GM12878 (cell line): Measurements from ENCODE around the gene GALNT11. TPM values are rescaled to one million over a fixed set of nuclear protein-coding genes. Genes with fewer than 3 reads are reported as not detected.

Source experiments
- ATAC-seq: fragments of 200-7000 bp; cut with Tn5 transposase; 3 replicates; pipeline ENCODE4 v1.9.1; 2020; ENCODE audit warnings: mild to moderate bottlenecking, moderate library complexity
- BruUV-seq: library from RNA; stranded (reverse); fragments of 400-500 nt; replicated peaks from 2 replicates; lab custom pipeline; 2021; lab: Mats Ljungman, UMichigan
- CTCF ChIA-PET: fragments of 300-600 bp; sonication (Branson Sonifier 250); formaldehyde crosslinking; extraction: SDS; loops from one replicate; lab custom pipeline; 2021; ENCODE audit warnings: inconsistent platforms; lab: Yijun Ruan, JAX
- POLR2A ChIA-PET: fragments of 350-600 bp; formaldehyde crosslinking; extraction: SDS; loops from one replicate; lab custom pipeline; 2021; ENCODE audit warnings: inconsistent platforms; lab: Charles Lee
- RAD21 ChIA-PET: fragments of 300-600 bp; sonication (Branson Sonifier 250); formaldehyde crosslinking; loops from one replicate; lab custom pipeline; 2023; ENCODE audit warnings: antibody characterized with exemption; ENCODE audit not compliant: unreplicated experiment; lab: Charles Lee
- SMC1A ChIA-PET: fragments of 300-600 bp; sonication (Branson Sonifier 250); formaldehyde crosslinking; loops from one replicate; lab custom pipeline; 2023; ENCODE audit not compliant: unreplicated experiment, uncharacterized antibody; lab: Charles Lee
- DNase-seq: peaks from one replicate; pipeline ENCODE4 v3.0.0-alpha.2; 2011; ENCODE audit warnings: low read depth, low spot score
- FAIRE-seq: peaks from 3 replicates; lab custom pipeline; 2011; peaks lifted over from hg19 to GRCh38; lab: Jason Lieb, UNC
- H2AFZ ChIP-seq: 2 replicates; pipeline ENCODE4 v1.6.0; 2011; ENCODE audit warnings: low read depth, low read length, control low read depth; ENCODE audit not compliant: control insufficient read depth
- H3K27ac ChIP-seq: 2 replicates; pipeline ENCODE4 v1.5.1; 2011; ENCODE audit warnings: control low read depth; ENCODE audit not compliant: control insufficient read depth, insufficient read depth
- H3K27me3 ChIP-seq, 2 experiments: replicated peaks in 1 of 2; 2 replicates each; pipeline versions ENCODE4 v1.6.0 to v1.6.1; 2011; ENCODE audit warnings: low read length in 1 of 2; ENCODE audit not compliant: control insufficient read depth in 2 of 2, insufficient read depth in 2 of 2
- H3K36me3 ChIP-seq, 2 experiments: 2 replicates each; pipeline ENCODE4 v1.5.1; 2011; ENCODE audit warnings: low read length in 1 of 2; ENCODE audit not compliant: control insufficient read depth in 2 of 2, insufficient read depth in 2 of 2
- H3K4me1 ChIP-seq: 2 replicates; pipeline ENCODE4 v1.6.1; 2011; ENCODE audit warnings: mild to moderate bottlenecking, low read length, moderate library complexity, mixed read lengths; ENCODE audit not compliant: control insufficient read depth, insufficient read depth
- H3K4me2 ChIP-seq: 2 replicates; pipeline ENCODE4 v1.6.0; 2011; ENCODE audit warnings: control low read depth; ENCODE audit not compliant: control insufficient read depth, insufficient read depth
- H3K4me3 ChIP-seq: fragments of 200-600 bp; sonication (generic); 2 replicates; pipeline ENCODE4 v1.5.1; 2016
- H3K79me2 ChIP-seq: 2 replicates; pipeline ENCODE4 v1.6.0; 2011; ENCODE audit warnings: low read length; ENCODE audit not compliant: control insufficient read depth, insufficient read depth
- H3K9ac ChIP-seq: 2 replicates; pipeline ENCODE4 v1.8.0; 2011; ENCODE audit warnings: low read length, control low read depth, mixed read lengths; ENCODE audit not compliant: control insufficient read depth, insufficient read depth
- H3K9me3 ChIP-seq: replicated peaks from 3 replicates; pipeline ENCODE4 v1.5.1; 2011; ENCODE audit warnings: mild to moderate bottlenecking, low read length; ENCODE audit not compliant: control insufficient read depth, insufficient read depth
- H4K20me1 ChIP-seq: 2 replicates; pipeline ENCODE4 v1.6.0; 2011; ENCODE audit not compliant: control insufficient read depth, insufficient read depth
- EED ChIP-seq: sonication (generic); IDR thresholded peaks from 2 replicates; pipeline ENCODE4 v1.6.1; 2016; ENCODE audit warnings: antibody characterized with exemption, low read depth
- FOXM1 ChIP-seq: IDR thresholded peaks from 2 replicates; pipeline ENCODE4 v1.6.1; 2012; ENCODE audit warnings: low read depth, mild to moderate bottlenecking, inconsistent platforms, low read length, moderate library complexity
- HDGF ChIP-seq: fragments of 450-650 bp; IDR thresholded peaks from 2 replicates; pipeline ENCODE4 v1.6.1; 2016; ENCODE audit warnings: antibody characterized with exemption
- JUND ChIP-seq: IDR thresholded peaks from 2 replicates; pipeline ENCODE4 v1.6.1; 2012; ENCODE audit warnings: low read depth, mild to moderate bottlenecking, low read length, improper control_type of control experiment, moderate library complexity
- NR2F1 ChIP-seq: fragments of 450-650 bp; conservative IDR thresholded peaks from 2 replicates; pipeline ENCODE4 v1.6.1; 2017; ENCODE audit warnings: mild to moderate bottlenecking
- SIX5 ChIP-seq: IDR thresholded peaks from 2 replicates; pipeline ENCODE4 v1.6.1; 2011; ENCODE audit warnings: mild to moderate bottlenecking, low read depth, low read length, moderate library complexity; ENCODE audit not compliant: severe bottlenecking
- TCF3 ChIP-seq: IDR thresholded peaks from 2 replicates; pipeline ENCODE4 v1.6.1; 2012; ENCODE audit warnings: low read depth, mild to moderate bottlenecking, low read length, borderline replicate concordance; ENCODE audit not compliant: insufficient read depth
- USF2 ChIP-seq: IDR thresholded peaks from 2 replicates; pipeline ENCODE4 v1.6.1; 2011; ENCODE audit warnings: low read depth, low read length, improper control_type of control experiment, borderline replicate concordance
- WGBS: methylation state at CpG from one replicate; pipeline ENCODE4 v1.1.6; 2016; ENCODE audit warnings: low lambda C conversion rate; ENCODE audit not compliant: insufficient replicate concordance, insufficient coverage; ENCODE audit errors: missing lambda C conversion rate; 5-methylcytosine and 5-hydroxymethylcytosine counted together
- in situ Hi-C: fragments of 300-500 bp; cut with MboI; formaldehyde crosslinking; loops from 9 replicates; pipeline ENCODE4 v1.14.3; 2018; ENCODE audit warnings: mixed read lengths
- intact Hi-C: fragments of 100-400 bp; cut with micrococcal nuclease; formaldehyde crosslinking; loops from one replicate; pipeline ENCODE4 v1.14.2; 2022; ENCODE audit not compliant: unreplicated experiment
- polyA plus RNA-seq, 11 experiments: library from polyadenylated mRNA; depleted of rRNA in 4 of 11; unstranded in 6 of 11; stranded (reverse) in 5 of 11; fragments of >200 nt; fragmentation: Nextera tagmentation in 4 of 11; fragmentation: Illumina TruSeq in 1 of 11; extraction: Ambion mirVana in 4 of 11; extraction: Trizol in 1 of 11; gene quantifications; 1 replicate in 1 of 11; 2 replicates in 10 of 11; pipeline versions ENCODE4 v1.2.1 to v1.2.3, GENCODE V29; 2011 to 2016; ENCODE audit warnings: inconsistent platforms in 2 of 11, missing spikeins in 2 of 11, low read depth in 1 of 11
- total RNA-seq, 4 experiments: library from RNA; depleted of rRNA in 3 of 4; stranded (reverse); fragments of >200 nt in 3 of 4; fragmentation: Illumina TruSeq in 1 of 4; extraction: Trizol in 1 of 4; gene quantifications; 2 replicates each; pipeline versions ENCODE4 v1.2.1 to v1.2.3, GENCODE V29; 2013 to 2021
- TF ChIP-seq, protein P1 (sequence below): fragments of 150-350 bp; IDR thresholded peaks from 2 replicates; pipeline ENCODE4 v1.6.1; 2016; ENCODE audit warnings: low read depth, low read length
- TF ChIP-seq, protein P2 (sequence below): fragments of 450-650 bp; IDR thresholded peaks from 2 replicates; pipeline ENCODE4 v1.6.1; 2018; ENCODE audit warnings: mild to moderate bottlenecking, low read depth, moderate library complexity; ENCODE audit not compliant: partially characterized antibody

Gene GALNT11
- total and polyA plus RNA-seq, 10 of the 15 experiments (the other 5 are each of a cell fraction or from before 2014, with no cell fraction given) = 2.0 to 9.5 (median 6.4) TPM

GRCh38 chr7:152103691-152104090, 78.2 kb downstream of the GALNT11 start:
- intact Hi-C loops (no loop called here), in situ Hi-C loops (no loop called here)
- no peaks in the 10 kb centered on the region for H3K4me1 ChIP-seq
- RAD21 ChIA-PET = no interaction called here
- no peaks in the 10 kb centered on the region; a peak in 2 of 4 replicates for H3K36me3 ChIP-seq
- H3K9ac ChIP-seq = no peak overlapping the region
- DNase-seq (no peak), ATAC-seq (no peak), FAIRE-seq (no peak)
- 76% methylated on average over 5 of the region's 5 CpGs for WGBS
- CTCF ChIA-PET = no interaction called here
- no peak overlapping the region for H3K4me3 ChIP-seq
- SMC1A ChIA-PET = no interaction called here
- POLR2A ChIA-PET = interaction anchor here (0.6 kb wide), 1 partner anchor 20 kb away, joined by 7 read pairs; no protein-coding TSS in a partner anchor
- no peaks in the 10 kb centered on the region for H3K27me3 ChIP-seq
- TF ChIP-seq NR2F1 (no peak), FOXM1 (no peak), USF2 (no peak), TCF3 (no peak), SIX5 (no peak), HDGF (no peak), JUND (no peak), EED (no peak)
- TF ChIP-seq, protein P1, sequence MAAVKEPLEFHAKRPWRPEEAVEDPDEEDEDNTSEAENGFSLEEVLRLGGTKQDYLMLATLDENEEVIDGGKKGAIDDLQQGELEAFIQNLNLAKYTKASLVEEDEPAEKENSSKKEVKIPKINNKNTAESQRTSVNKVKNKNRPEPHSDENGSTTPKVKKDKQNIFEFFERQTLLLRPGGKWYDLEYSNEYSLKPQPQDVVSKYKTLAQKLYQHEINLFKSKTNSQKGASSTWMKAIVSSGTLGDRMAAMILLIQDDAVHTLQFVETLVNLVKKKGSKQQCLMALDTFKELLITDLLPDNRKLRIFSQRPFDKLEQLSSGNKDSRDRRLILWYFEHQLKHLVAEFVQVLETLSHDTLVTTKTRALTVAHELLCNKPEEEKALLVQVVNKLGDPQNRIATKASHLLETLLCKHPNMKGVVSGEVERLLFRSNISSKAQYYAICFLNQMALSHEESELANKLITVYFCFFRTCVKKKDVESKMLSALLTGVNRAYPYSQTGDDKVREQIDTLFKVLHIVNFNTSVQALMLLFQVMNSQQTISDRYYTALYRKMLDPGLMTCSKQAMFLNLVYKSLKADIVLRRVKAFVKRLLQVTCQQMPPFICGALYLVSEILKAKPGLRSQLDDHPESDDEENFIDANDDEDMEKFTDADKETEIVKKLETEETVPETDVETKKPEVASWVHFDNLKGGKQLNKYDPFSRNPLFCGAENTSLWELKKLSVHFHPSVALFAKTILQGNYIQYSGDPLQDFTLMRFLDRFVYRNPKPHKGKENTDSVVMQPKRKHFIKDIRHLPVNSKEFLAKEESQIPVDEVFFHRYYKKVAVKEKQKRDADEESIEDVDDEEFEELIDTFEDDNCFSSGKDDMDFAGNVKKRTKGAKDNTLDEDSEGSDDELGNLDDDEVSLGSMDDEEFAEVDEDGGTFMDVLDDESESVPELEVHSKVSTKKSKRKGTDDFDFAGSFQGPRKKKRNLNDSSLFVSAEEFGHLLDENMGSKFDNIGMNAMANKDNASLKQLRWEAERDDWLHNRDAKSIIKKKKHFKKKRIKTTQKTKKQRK = no peak
- TF ChIP-seq, protein P2, sequence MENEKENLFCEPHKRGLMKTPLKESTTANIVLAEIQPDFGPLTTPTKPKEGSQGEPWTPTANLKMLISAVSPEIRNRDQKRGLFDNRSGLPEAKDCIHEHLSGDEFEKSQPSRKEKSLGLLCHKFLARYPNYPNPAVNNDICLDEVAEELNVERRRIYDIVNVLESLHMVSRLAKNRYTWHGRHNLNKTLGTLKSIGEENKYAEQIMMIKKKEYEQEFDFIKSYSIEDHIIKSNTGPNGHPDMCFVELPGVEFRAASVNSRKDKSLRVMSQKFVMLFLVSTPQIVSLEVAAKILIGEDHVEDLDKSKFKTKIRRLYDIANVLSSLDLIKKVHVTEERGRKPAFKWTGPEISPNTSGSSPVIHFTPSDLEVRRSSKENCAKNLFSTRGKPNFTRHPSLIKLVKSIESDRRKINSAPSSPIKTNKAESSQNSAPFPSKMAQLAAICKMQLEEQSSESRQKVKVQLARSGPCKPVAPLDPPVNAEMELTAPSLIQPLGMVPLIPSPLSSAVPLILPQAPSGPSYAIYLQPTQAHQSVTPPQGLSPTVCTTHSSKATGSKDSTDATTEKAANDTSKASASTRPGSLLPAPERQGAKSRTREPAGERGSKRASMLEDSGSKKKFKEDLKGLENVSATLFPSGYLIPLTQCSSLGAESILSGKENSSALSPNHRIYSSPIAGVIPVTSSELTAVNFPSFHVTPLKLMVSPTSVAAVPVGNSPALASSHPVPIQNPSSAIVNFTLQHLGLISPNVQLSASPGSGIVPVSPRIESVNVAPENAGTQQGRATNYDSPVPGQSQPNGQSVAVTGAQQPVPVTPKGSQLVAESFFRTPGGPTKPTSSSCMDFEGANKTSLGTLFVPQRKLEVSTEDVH = no peak
- no peaks in the 10 kb centered on the region for H3K79me2 ChIP-seq
- BruUV-seq = no TSS peak
- H3K27ac ChIP-seq = no peak overlapping the region
- no peak overlapping the region for H2AFZ ChIP-seq
- no peaks in the 10 kb centered on the region for H3K9me3 ChIP-seq
- H3K4me2 ChIP-seq = no peak overlapping the region
- no peaks in the 10 kb centered on the region for H4K20me1 ChIP-seq
